WTC11 (cell line): Measurements from ENCODE around the gene CFAP92. TPM values are rescaled to one million over a fixed set of nuclear protein-coding genes. Genes with fewer than 3 reads are reported as not detected.

Experiments
- ATAC-seq: fragments of 200-7000 bp; cut with Tn5 transposase; 2 replicates; pipeline ENCODE4 v1.10.0; 2021; ENCODE audit warnings: mild to moderate bottlenecking, moderate library complexity
- CTCF ChIA-PET: fragments of 300-600 bp; sonication (Branson Sonifier 250); formaldehyde crosslinking; loops from one replicate; lab custom pipeline; 2021; ENCODE audit warnings: antibody characterized with exemption; lab: Charles Lee
- POLR2A ChIA-PET: fragments of 350-600 bp; sonication (Branson Sonifier 250); formaldehyde crosslinking; loops from one replicate; lab custom pipeline; 2021; ENCODE audit warnings: antibody characterized with exemption; lab: Charles Lee
- DNase-seq: peaks from one replicate; pipeline ENCODE4 v3.0.0; 2021; ENCODE audit warnings: low spot score
- H3K27ac Mint-ChIP-seq: 2 replicates; pipeline ENCODE4 v1.8.0; 2021; ENCODE audit warnings: mixed read lengths
- H3K27me3 Mint-ChIP-seq: 2 replicates; pipeline ENCODE4 v1.8.0; 2021; ENCODE audit warnings: low read depth, mild to moderate bottlenecking, moderate library complexity, mixed read lengths
- H3K36me3 Mint-ChIP-seq: 2 replicates; pipeline ENCODE4 v1.8.0; 2021; ENCODE audit warnings: mixed read lengths
- H3K4me1 Mint-ChIP-seq: 2 replicates; pipeline ENCODE4 v1.8.0; 2022; ENCODE audit warnings: mixed read lengths
- H3K4me3 Mint-ChIP-seq: 2 replicates; pipeline ENCODE4 v1.8.0; 2021; ENCODE audit warnings: mild to moderate bottlenecking, moderate library complexity, mixed read lengths
- H3K9me3 Mint-ChIP-seq: 2 replicates; pipeline ENCODE4 v1.8.0; 2021; ENCODE audit warnings: mixed read lengths
- ATF1 ChIP-seq: sonication (generic); formaldehyde crosslinking; IDR thresholded peaks from 2 replicates; pipeline ENCODE4 v1.8.1; 2023; ENCODE audit warnings: mild to moderate bottlenecking, moderate library complexity, missing genetic modification reagents
- ATF3 ChIP-seq: sonication (generic); formaldehyde crosslinking; conservative IDR thresholded peaks from 2 replicates; pipeline ENCODE4 v1.8.1; 2022; ENCODE audit warnings: mild to moderate bottlenecking, missing genetic modification reagents
- CREB1 ChIP-seq: sonication (generic); formaldehyde crosslinking; IDR thresholded peaks from 2 replicates; pipeline ENCODE4 v1.8.0; 2023; ENCODE audit warnings: mild to moderate bottlenecking, missing genetic modification reagents
- CREM ChIP-seq: sonication (generic); formaldehyde crosslinking; IDR thresholded peaks from 2 replicates; pipeline ENCODE4 v1.8.1; 2022; ENCODE audit warnings: mild to moderate bottlenecking, missing genetic modification reagents, moderate library complexity
- ETV6 ChIP-seq: sonication (generic); formaldehyde crosslinking; IDR thresholded peaks from 2 replicates; pipeline ENCODE4 v1.8.1; 2022; ENCODE audit warnings: mild to moderate bottlenecking, missing genetic modification reagents
- FOXK1 ChIP-seq: sonication (generic); formaldehyde crosslinking; IDR thresholded peaks from 2 replicates; pipeline ENCODE4 v1.8.0; 2022; ENCODE audit warnings: mild to moderate bottlenecking, moderate library complexity, missing genetic modification reagents
- HMGA2 ChIP-seq: fragments of 250-450 bp; sonication (Bioruptor Pico); IDR thresholded peaks from 2 replicates; pipeline ENCODE4 v1.4.0; 2021; ENCODE audit warnings: mild to moderate bottlenecking, moderate library complexity
- MYBL2 ChIP-seq: sonication (generic); formaldehyde crosslinking; IDR thresholded peaks from 2 replicates; pipeline ENCODE4 v1.8.1; 2023; ENCODE audit warnings: mild to moderate bottlenecking, moderate library complexity, missing genetic modification reagents
- NFYB ChIP-seq: sonication (generic); formaldehyde crosslinking; conservative IDR thresholded peaks from 2 replicates; pipeline ENCODE4 v1.8.0; 2022; ENCODE audit warnings: low read depth, missing genetic modification reagents
- NR2C2 ChIP-seq: sonication (generic); formaldehyde crosslinking; IDR thresholded peaks from 2 replicates; pipeline ENCODE4 v1.8.0; 2022; ENCODE audit warnings: mild to moderate bottlenecking, missing genetic modification reagents
- NR3C1 ChIP-seq: sonication (generic); formaldehyde crosslinking; conservative IDR thresholded peaks from 2 replicates; pipeline ENCODE4 v1.8.1; 2023; ENCODE audit warnings: low read depth, mild to moderate bottlenecking, missing genetic modification reagents
- PRDM15 ChIP-seq: sonication (generic); formaldehyde crosslinking; IDR thresholded peaks from 2 replicates; pipeline ENCODE4 v1.8.0; 2022; ENCODE audit warnings: missing genetic modification reagents
- PRRX2 ChIP-seq: fragments of 250-450 bp; sonication (Bioruptor Pico); IDR thresholded peaks from 2 replicates; pipeline ENCODE4 v1.8.0; 2021; ENCODE audit warnings: mild to moderate bottlenecking
- TCF7 ChIP-seq: sonication (generic); formaldehyde crosslinking; IDR thresholded peaks from 2 replicates; pipeline ENCODE4 v1.8.0; 2022; ENCODE audit warnings: mild to moderate bottlenecking, low read depth, missing genetic modification reagents, moderate library complexity
- TEAD4 ChIP-seq: sonication (generic); formaldehyde crosslinking; IDR thresholded peaks from 2 replicates; pipeline ENCODE4 v1.8.0; 2022; ENCODE audit warnings: mild to moderate bottlenecking, missing genetic modification reagents
- TP53 ChIP-seq: sonication (generic); formaldehyde crosslinking; IDR thresholded peaks from 2 replicates; pipeline ENCODE4 v1.8.1; 2023; ENCODE audit warnings: mild to moderate bottlenecking, missing genetic modification reagents
- USF1 ChIP-seq: sonication (generic); formaldehyde crosslinking; IDR thresholded peaks from 2 replicates; pipeline ENCODE4 v1.8.0; 2022; ENCODE audit warnings: mild to moderate bottlenecking, missing genetic modification reagents
- ZNF416 ChIP-seq: fragments of 250-450 bp; sonication (Bioruptor Pico); IDR thresholded peaks from 2 replicates; pipeline ENCODE4 v1.9.0; 2021; ENCODE audit warnings: mild to moderate bottlenecking, inconsistent platforms
- total RNA-seq: library from RNA; stranded (reverse); gene quantifications from 3 replicates; pipeline ENCODE4 v1.2.3, GENCODE V29; 2021
- TF ChIP-seq, protein P1 (sequence below): fragments of 200-600 bp; IDR thresholded peaks from 2 replicates; pipeline ENCODE4 v1.8.0; 2022; ENCODE audit warnings: antibody characterized with exemption
- TF ChIP-seq, protein P2 (sequence below): fragments of 250-450 bp; sonication (Bioruptor Pico); IDR thresholded peaks from 2 replicates; pipeline ENCODE4 v1.8.0; 2021; ENCODE audit warnings: mild to moderate bottlenecking
- TF ChIP-seq, protein P3 (sequence below): sonication (generic); formaldehyde crosslinking; IDR thresholded peaks from 2 replicates; pipeline ENCODE4 v1.8.0; 2022; ENCODE audit warnings: mild to moderate bottlenecking, missing genetic modification reagents
- TF ChIP-seq, protein P4 (sequence below): sonication (generic); formaldehyde crosslinking; IDR thresholded peaks from 2 replicates; pipeline ENCODE4 v1.8.0; 2023; ENCODE audit warnings: mild to moderate bottlenecking, missing genetic modification reagents

Gene CFAP92
- total RNA-seq, 1 experiment from 2014 or later, result 2.9 TPM

DNA sequence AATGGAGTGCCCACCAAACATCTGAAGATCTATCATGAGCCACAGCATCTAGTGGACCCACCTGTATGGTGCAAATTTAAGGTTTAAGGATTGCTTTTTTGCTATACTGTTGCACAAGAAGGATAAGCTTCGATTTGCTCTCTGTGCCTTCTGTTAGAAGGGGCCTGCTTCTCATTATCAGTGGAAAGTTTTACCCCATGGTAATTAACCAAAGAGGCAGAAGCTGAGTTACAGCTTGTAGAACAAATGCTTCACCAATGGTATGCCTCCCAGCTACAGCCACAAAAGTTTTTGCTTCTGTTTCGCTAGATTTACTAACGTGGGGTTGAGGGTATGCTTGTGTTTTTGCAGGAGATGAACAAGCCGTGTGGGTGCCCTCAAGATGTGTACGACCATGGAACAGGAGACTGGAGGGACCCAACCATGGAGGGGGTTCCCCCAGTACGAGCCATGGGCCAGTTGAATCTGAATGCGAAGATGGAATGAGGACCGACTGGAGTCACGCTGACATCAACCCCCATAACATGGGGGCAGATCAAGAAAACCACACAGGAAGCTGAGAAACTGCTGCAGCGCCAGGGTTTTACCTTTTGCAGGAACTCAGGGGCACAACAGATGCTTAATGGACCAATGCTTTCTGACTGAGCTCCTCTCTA lies 70.9 kb downstream of the CFAP92 start (continued):
- no peak for TF ChIP-seq NR3C1 (CRISPR knock-in tag)

GRCh38 chr3:128919988-128920387 lies 73.9 kb downstream of the CFAP92 start:
- Mint-ChIP-seq H3K9me3 (peaks cover 71% of the 10 kb centered on the region), H3K27ac (no peak overlapping the region), H3K36me3 (peaks cover 89% of the 10 kb centered on the region), H3K4me3 (no peak overlapping the region), H3K4me1 (no peaks in the 10 kb centered on the region), H3K27me3 (peaks cover 49% of the 10 kb centered on the region)
- TF ChIP-seq ATF1 (CRISPR knock-in tag) (no peak), USF1 (CRISPR knock-in tag) (no peak), FOXK1 (no peak), ATF3 (CRISPR knock-in tag) (no peak), TP53 (CRISPR knock-in tag) (no peak)
- POLR2A ChIA-PET, result no interaction called here
- CTCF ChIA-PET, result no interaction called here
- ATAC-seq (no peak), DNase-seq (no peak)

DNA sequence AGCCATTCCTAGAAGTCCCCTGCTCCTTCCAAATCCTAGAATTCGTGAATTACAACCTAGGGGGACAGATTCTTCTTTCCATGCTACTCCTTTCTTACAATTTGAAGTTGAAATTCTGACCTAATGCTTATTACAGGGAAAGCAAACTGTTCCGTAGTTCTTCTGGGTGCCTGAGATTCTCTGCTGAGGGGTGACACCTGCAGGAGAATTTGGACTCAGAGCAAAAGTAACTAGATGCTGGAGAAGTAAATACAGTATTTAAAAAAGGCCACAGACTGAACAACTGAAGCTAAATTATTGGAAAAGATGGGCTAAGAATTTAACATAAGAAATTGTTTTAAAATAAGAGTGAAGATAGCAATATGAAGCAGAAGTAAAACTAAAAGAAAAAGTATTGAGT lies 76.6 kb downstream of the CFAP92 start:
- no peak overlapping the region for H3K4me3 Mint-ChIP-seq
- H3K27ac Mint-ChIP-seq, result no peak overlapping the region
- H3K4me1 Mint-ChIP-seq, result no peaks in the 10 kb centered on the region
- ChIA-PET CTCF (no interaction called here), POLR2A (no interaction called here)
- H3K36me3 Mint-ChIP-seq, result peaks cover 78% of the 10 kb centered on the region
- no peak for TF ChIP-seq PRDM15
- no peak for TF ChIP-seq CREB1 (CRISPR knock-in tag)
- TF ChIP-seq, protein P1, sequence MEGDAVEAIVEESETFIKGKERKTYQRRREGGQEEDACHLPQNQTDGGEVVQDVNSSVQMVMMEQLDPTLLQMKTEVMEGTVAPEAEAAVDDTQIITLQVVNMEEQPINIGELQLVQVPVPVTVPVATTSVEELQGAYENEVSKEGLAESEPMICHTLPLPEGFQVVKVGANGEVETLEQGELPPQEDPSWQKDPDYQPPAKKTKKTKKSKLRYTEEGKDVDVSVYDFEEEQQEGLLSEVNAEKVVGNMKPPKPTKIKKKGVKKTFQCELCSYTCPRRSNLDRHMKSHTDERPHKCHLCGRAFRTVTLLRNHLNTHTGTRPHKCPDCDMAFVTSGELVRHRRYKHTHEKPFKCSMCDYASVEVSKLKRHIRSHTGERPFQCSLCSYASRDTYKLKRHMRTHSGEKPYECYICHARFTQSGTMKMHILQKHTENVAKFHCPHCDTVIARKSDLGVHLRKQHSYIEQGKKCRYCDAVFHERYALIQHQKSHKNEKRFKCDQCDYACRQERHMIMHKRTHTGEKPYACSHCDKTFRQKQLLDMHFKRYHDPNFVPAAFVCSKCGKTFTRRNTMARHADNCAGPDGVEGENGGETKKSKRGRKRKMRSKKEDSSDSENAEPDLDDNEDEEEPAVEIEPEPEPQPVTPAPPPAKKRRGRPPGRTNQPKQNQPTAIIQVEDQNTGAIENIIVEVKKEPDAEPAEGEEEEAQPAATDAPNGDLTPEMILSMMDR, result no peak
- no peak for TF ChIP-seq ZNF416 (CRISPR knock-in tag)
- TF ChIP-seq CREM (CRISPR knock-in tag), result no peak
- no peak for TF ChIP-seq HMGA2 (CRISPR knock-in tag)
- TF ChIP-seq MYBL2 (CRISPR knock-in tag), result no peak
- TF ChIP-seq, protein P2, sequence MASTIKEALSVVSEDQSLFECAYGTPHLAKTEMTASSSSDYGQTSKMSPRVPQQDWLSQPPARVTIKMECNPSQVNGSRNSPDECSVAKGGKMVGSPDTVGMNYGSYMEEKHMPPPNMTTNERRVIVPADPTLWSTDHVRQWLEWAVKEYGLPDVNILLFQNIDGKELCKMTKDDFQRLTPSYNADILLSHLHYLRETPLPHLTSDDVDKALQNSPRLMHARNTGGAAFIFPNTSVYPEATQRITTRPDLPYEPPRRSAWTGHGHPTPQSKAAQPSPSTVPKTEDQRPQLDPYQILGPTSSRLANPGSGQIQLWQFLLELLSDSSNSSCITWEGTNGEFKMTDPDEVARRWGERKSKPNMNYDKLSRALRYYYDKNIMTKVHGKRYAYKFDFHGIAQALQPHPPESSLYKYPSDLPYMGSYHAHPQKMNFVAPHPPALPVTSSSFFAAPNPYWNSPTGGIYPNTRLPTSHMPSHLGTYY (CRISPR knock-in tag), result no peak
- TF ChIP-seq NR2C2 (CRISPR knock-in tag), result no peak
- no peak for TF ChIP-seq TEAD4 (CRISPR knock-in tag)
- TF ChIP-seq, protein P3, sequence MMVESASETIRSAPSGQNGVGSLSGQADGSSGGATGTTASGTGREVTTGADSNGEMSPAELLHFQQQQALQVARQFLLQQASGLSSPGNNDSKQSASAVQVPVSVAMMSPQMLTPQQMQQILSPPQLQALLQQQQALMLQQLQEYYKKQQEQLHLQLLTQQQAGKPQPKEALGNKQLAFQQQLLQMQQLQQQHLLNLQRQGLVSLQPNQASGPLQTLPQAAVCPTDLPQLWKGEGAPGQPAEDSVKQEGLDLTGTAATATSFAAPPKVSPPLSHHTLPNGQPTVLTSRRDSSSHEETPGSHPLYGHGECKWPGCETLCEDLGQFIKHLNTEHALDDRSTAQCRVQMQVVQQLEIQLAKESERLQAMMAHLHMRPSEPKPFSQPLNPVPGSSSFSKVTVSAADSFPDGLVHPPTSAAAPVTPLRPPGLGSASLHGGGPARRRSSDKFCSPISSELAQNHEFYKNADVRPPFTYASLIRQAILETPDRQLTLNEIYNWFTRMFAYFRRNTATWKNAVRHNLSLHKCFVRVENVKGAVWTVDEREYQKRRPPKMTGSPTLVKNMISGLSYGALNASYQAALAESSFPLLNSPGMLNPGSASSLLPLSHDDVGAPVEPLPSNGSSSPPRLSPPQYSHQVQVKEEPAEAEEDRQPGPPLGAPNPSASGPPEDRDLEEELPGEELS (CRISPR knock-in tag), result no peak
- TF ChIP-seq TCF7 (CRISPR knock-in tag), result no peak
- TF ChIP-seq NFYB (CRISPR knock-in tag), result no peak
- TF ChIP-seq PRRX2 (CRISPR knock-in tag), result no peak
- no peak for TF ChIP-seq ETV6
- TF ChIP-seq, protein P4, sequence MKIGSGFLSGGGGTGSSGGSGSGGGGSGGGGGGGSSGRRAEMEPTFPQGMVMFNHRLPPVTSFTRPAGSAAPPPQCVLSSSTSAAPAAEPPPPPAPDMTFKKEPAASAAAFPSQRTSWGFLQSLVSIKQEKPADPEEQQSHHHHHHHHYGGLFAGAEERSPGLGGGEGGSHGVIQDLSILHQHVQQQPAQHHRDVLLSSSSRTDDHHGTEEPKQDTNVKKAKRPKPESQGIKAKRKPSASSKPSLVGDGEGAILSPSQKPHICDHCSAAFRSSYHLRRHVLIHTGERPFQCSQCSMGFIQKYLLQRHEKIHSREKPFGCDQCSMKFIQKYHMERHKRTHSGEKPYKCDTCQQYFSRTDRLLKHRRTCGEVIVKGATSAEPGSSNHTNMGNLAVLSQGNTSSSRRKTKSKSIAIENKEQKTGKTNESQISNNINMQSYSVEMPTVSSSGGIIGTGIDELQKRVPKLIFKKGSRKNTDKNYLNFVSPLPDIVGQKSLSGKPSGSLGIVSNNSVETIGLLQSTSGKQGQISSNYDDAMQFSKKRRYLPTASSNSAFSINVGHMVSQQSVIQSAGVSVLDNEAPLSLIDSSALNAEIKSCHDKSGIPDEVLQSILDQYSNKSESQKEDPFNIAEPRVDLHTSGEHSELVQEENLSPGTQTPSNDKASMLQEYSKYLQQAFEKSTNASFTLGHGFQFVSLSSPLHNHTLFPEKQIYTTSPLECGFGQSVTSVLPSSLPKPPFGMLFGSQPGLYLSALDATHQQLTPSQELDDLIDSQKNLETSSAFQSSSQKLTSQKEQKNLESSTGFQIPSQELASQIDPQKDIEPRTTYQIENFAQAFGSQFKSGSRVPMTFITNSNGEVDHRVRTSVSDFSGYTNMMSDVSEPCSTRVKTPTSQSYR (CRISPR knock-in tag), result no peak
- DNase-seq (no peak), ATAC-seq (no peak)
- H3K9me3 Mint-ChIP-seq, result peaks cover 46% of the 10 kb centered on the region
- H3K27me3 Mint-ChIP-seq, result peaks cover 22% of the 10 kb centered on the region
